ENCODE results near the gene GOLGA8S.
"Not testable (repeated sequence)": the region's sequence is repeated elsewhere in the genome, so short reads cannot be mapped to it uniquely, and the experiment has no call there.

The GOLGA8S gene

GRCh38 chr15:23397779-23398178 lies 43.2 kb downstream of the GOLGA8S start:
- DNase-seq (ENCODE audit: low read depth) = no peak

- DNase-seq (ENCODE audit: low read depth) = not testable (repeated sequence)
Measured at GRCh38 chr15:23398357-23398756, 43.8 kb downstream of the GOLGA8S start.

- DNase-seq (ENCODE audit: low read depth) = not testable (repeated sequence)
Measured at GRCh38 chr15:23399207-23399606, 44.7 kb downstream of the GOLGA8S start.

- no peak for DNase-seq (ENCODE audit: low read depth)
Measured at GRCh38 chr15:23401627-23402026, 47.1 kb downstream of the GOLGA8S start.

GRCh38 chr15:23402140-23402539 lies 47.6 kb downstream of the GOLGA8S start:
- no peak for DNase-seq (ENCODE audit: low read depth)

- DNase-seq (ENCODE audit: low read depth) = no peak
Measured at GRCh38 chr15:23402544-23402943, 48.0 kb downstream of the GOLGA8S start.

- DNase-seq (ENCODE audit: low read depth) = no peak
Measured at GRCh38 chr15:23403550-23403949, 49.0 kb downstream of the GOLGA8S start.

- no peak for DNase-seq (ENCODE audit: low read depth)
Measured at GRCh38 chr15:23411841-23412240, 57.3 kb downstream of the GOLGA8S start.

GRCh38 chr15:23412881-23413600 lies 58.5 kb downstream of the GOLGA8S start:
- not testable (repeated sequence) for DNase-seq (ENCODE audit: low read depth)
